GM12878 (cell line): Measurements from ENCODE around the gene SLC25A45. TPM values are rescaled to one million over a fixed set of nuclear protein-coding genes. Genes with fewer than 3 reads are reported as not detected.

Experiments used
- CHD1 ChIP-seq: IDR thresholded peaks from 2 replicates; pipeline ENCODE4 v1.6.1; 2012; ENCODE audit warnings: low read depth, low read length, improper control_type of control experiment
- CUX1 ChIP-seq: IDR thresholded peaks from 2 replicates; pipeline ENCODE4 v1.6.1; 2012; ENCODE audit warnings: improper control_type of control experiment, low read depth, low read length; ENCODE audit not compliant: insufficient replicate concordance
- EP300 ChIP-seq, 2 experiments: fragments of 150-350 bp in 1 of 2; IDR thresholded peaks; 2 replicates each; pipeline ENCODE4 v1.6.1; 2011 to 2012; ENCODE audit warnings: low read depth in 2 of 2, low read length in 2 of 2, borderline replicate concordance in 1 of 2, improper control_type of control experiment in 1 of 2, inconsistent platforms in 1 of 2; ENCODE audit not compliant: control insufficient read depth in 1 of 2
- FOXM1 ChIP-seq: IDR thresholded peaks from 2 replicates; pipeline ENCODE4 v1.6.1; 2012; ENCODE audit warnings: low read depth, mild to moderate bottlenecking, inconsistent platforms, low read length, moderate library complexity
- HDAC2 ChIP-seq: fragments of 200-600 bp; sonication (generic); IDR thresholded peaks from 2 replicates; pipeline ENCODE4 v1.6.1; 2017
- IRF3 ChIP-seq: fragments of 450-650 bp; IDR thresholded peaks from 2 replicates; pipeline ENCODE4 v1.6.1; 2014; ENCODE audit warnings: mild to moderate bottlenecking
- IRF4 ChIP-seq: IDR thresholded peaks from 2 replicates; pipeline ENCODE4 v1.6.1; 2011; ENCODE audit warnings: low read depth, low read length
- KAT2A ChIP-seq: conservative IDR thresholded peaks from 2 replicates; pipeline ENCODE4 v1.6.1; 2011; ENCODE audit warnings: low read depth, low read length; ENCODE audit not compliant: control insufficient read depth
- MTA3 ChIP-seq: IDR thresholded peaks from 2 replicates; pipeline ENCODE4 v1.6.1; 2012; ENCODE audit warnings: low read length, inconsistent platforms, borderline replicate concordance
- NRF1 ChIP-seq: conservative IDR thresholded peaks from 2 replicates; pipeline ENCODE4 v1.6.1; 2011; ENCODE audit warnings: mild to moderate bottlenecking, low read depth, low read length, improper control_type of control experiment
- PAX8 ChIP-seq: fragments of 450-650 bp; IDR thresholded peaks from 2 replicates; pipeline ENCODE4 v1.6.1; 2017; ENCODE audit warnings: mild to moderate bottlenecking, moderate library complexity
- PML ChIP-seq: IDR thresholded peaks from 2 replicates; pipeline ENCODE4 v1.6.1; 2012; ENCODE audit warnings: low read length, inconsistent platforms
- RCOR1 ChIP-seq: conservative IDR thresholded peaks from 2 replicates; pipeline ENCODE4 v1.6.1; 2012; ENCODE audit warnings: low read depth, low read length, improper control_type of control experiment
- SRF ChIP-seq, 2 experiments: IDR thresholded peaks; 2 replicates each; pipeline ENCODE4 v1.6.1; 2011; ENCODE audit warnings: low read depth in 2 of 2, low read length in 2 of 2, mild to moderate bottlenecking in 1 of 2, moderate library complexity in 1 of 2
- ZBTB33 ChIP-seq: fragments of 450-650 bp; IDR thresholded peaks from 2 replicates; pipeline ENCODE4 v1.6.1; 2017; ENCODE audit warnings: mild to moderate bottlenecking
- ZSCAN29 ChIP-seq: fragments of 450-650 bp; IDR thresholded peaks from 2 replicates; pipeline ENCODE4 v1.6.1; 2017; ENCODE audit warnings: mild to moderate bottlenecking, moderate library complexity
- polyA plus RNA-seq, 11 experiments: library from polyadenylated mRNA; depleted of rRNA in 4 of 11; unstranded in 6 of 11; stranded (reverse) in 5 of 11; fragments of >200 nt; fragmentation: Nextera tagmentation in 4 of 11; fragmentation: Illumina TruSeq in 1 of 11; extraction: Ambion mirVana in 4 of 11; extraction: Trizol in 1 of 11; gene quantifications; 1 replicate in 1 of 11; 2 replicates in 10 of 11; pipeline versions ENCODE4 v1.2.1 to v1.2.3, GENCODE V29; 2011 to 2016; ENCODE audit warnings: inconsistent platforms in 2 of 11, missing spikeins in 2 of 11, low read depth in 1 of 11
- total RNA-seq, 4 experiments: library from RNA; depleted of rRNA in 3 of 4; stranded (reverse); fragments of >200 nt in 3 of 4; fragmentation: Illumina TruSeq in 1 of 4; extraction: Trizol in 1 of 4; gene quantifications; 2 replicates each; pipeline versions ENCODE4 v1.2.1 to v1.2.3, GENCODE V29; 2013 to 2021
- TF ChIP-seq, protein P1 (sequence below): IDR thresholded peaks from 2 replicates; pipeline ENCODE4 v1.6.1; 2011; ENCODE audit warnings: borderline replicate concordance, low read depth, mild to moderate bottlenecking, moderate library complexity, mixed read lengths, low read length; ENCODE audit not compliant: insufficient read depth; ENCODE audit errors: extremely low read length
- TF ChIP-seq, protein P2 (sequence below), 3 experiments: IDR thresholded peaks in 2 of 3; conservative IDR thresholded peaks in 1 of 3; 2 replicates each; pipeline ENCODE4 v1.5.1; 2011; ENCODE audit warnings: low read depth in 3 of 3, low read length in 3 of 3, mild to moderate bottlenecking in 3 of 3, control low read depth in 2 of 3, moderate library complexity in 2 of 3, inconsistent platforms in 1 of 3, mixed read lengths in 1 of 3; ENCODE audit not compliant: control insufficient read depth in 2 of 3, insufficient read depth in 1 of 3; ENCODE audit errors: extremely low read depth in 1 of 3

SLC25A45 gene
- total and polyA plus RNA-seq, 10 of the 15 experiments (the other 5 are each of a cell fraction or from before 2014, with no cell fraction given): 4.1 to 35.2 (median 20.3) TPM

DNA sequence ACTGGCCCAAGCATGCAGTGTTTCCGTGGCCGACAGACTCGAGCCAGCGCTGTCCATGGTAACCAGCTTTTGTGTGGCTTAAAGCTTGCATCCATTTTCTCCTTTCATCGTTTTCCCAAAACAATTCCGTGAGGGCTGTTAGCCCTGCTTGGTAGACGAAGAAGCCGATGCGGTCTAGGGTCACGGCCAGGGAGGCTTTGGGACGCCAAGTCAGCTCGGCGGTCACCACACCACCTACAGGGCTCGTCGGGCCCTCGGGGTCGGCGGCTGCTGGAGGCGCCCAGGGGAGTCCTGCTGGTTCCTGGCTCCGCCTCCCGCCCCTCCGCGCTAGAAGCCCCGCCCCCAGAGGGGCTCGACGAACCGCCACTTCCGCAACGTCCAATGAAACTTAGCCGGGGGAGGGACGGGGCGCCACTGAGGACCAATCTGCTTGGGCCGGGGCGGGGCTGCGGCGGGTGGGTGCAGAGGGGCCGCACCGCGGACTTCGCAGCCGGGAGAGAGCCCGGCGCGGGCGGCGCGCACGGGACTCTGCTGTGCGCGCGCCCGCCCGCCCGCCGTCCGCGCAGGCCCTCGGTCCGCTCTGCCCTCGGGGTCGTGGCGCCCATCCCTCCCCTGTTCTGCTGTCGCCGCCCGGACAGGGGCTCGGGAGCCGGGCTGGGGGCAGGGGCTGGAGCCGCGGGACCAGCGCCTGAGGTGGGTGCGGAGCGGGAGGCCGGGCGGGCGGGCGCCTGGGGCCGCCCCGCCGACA, 28.0 kb downstream of the SLC25A45 start, which contains the start of gene TIGD3 (continued):
- TF ChIP-seq EP300 (IDR thresholded peaks at IDR 0.05; ENCODE audit: borderline replicate concordance in 1 of 2, control insufficient read depth in 1 of 2, low read depth in 2 of 2, low read length in 2 of 2) (no peak), KAT2A (no peak), FOXM1 (no peak), ZBTB33 (no peak), SRF (IDR thresholded peaks at IDR 0.05; ENCODE audit: low read depth in 2 of 2, low read length in 2 of 2) (no peak), CHD1 (no peak), MTA3 (no peak), NRF1 (no peak), CUX1 (no peak), RCOR1 (no peak), IRF3 (no peak), IRF4 (no peak), HDAC2 (no peak), PML (no peak), ZSCAN29 (no peak), PAX8 (no peak)
- TF ChIP-seq, protein P1, sequence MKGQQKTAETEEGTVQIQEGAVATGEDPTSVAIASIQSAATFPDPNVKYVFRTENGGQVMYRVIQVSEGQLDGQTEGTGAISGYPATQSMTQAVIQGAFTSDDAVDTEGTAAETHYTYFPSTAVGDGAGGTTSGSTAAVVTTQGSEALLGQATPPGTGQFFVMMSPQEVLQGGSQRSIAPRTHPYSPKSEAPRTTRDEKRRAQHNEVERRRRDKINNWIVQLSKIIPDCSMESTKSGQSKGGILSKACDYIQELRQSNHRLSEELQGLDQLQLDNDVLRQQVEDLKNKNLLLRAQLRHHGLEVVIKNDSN: no peak
- TF ChIP-seq, protein P2, sequence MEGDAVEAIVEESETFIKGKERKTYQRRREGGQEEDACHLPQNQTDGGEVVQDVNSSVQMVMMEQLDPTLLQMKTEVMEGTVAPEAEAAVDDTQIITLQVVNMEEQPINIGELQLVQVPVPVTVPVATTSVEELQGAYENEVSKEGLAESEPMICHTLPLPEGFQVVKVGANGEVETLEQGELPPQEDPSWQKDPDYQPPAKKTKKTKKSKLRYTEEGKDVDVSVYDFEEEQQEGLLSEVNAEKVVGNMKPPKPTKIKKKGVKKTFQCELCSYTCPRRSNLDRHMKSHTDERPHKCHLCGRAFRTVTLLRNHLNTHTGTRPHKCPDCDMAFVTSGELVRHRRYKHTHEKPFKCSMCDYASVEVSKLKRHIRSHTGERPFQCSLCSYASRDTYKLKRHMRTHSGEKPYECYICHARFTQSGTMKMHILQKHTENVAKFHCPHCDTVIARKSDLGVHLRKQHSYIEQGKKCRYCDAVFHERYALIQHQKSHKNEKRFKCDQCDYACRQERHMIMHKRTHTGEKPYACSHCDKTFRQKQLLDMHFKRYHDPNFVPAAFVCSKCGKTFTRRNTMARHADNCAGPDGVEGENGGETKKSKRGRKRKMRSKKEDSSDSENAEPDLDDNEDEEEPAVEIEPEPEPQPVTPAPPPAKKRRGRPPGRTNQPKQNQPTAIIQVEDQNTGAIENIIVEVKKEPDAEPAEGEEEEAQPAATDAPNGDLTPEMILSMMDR (IDR thresholded peaks at IDR 0.05 in 2 of 3, conservative IDR thresholded peaks at IDR 0.05 in 1 of 3; ENCODE audit: control insufficient read depth in 2 of 3, extremely low read depth in 1 of 3, insufficient read depth in 1 of 3, low read depth in 3 of 3, low read length in 3 of 3): 0 out of 6 replicates have a peak, but pooled peaks of 1 of the 3 experiments have one; percentile 1
